ENCODE data around the gene IL1RAPL1.

GRCh38 chrX:29470030-29470429, 882.8 kb downstream of the IL1RAPL1 start:
- TF ChIP-seq CTCF (IDR thresholded peaks at IDR 0.05) (no peak), POLR2AphosphoS5 (IDR thresholded peaks at IDR 0.05) (no peak)

Measured in breast epithelium (tissue), 3 donors.